NB4 (cell line): ENCODE data around the gene VWA3B.

ENCODE experiments used
- CTCF ChIP-seq: IDR thresholded peaks from one replicate; pipeline ENCODE4 v1.5.1; 2012; ENCODE audit warnings: low read depth, low read length
- MAX ChIP-seq: IDR thresholded peaks from 2 replicates; pipeline ENCODE4 v1.6.1; 2011; ENCODE audit warnings: low read depth, low read length
- MYC ChIP-seq: IDR thresholded peaks from 2 replicates; pipeline ENCODE4 v1.6.1; 2011; ENCODE audit warnings: low read depth, low read length
- POLR2A ChIP-seq: IDR thresholded peaks from 2 replicates; pipeline ENCODE4 v1.6.1; 2011; ENCODE audit warnings: mild to moderate bottlenecking; ENCODE audit not compliant: insufficient read length; ENCODE audit errors: extremely low read depth

- TF ChIP-seq CTCF (no peak), POLR2A (no peak), MAX (no peak), MYC (no peak)
Observed at GRCh38 chr2:98089941-98090340, 3.0 kb downstream of the VWA3B start.
